PFSK-1 (cell line): ENCODE data around the gene GOLT1B.

Experiments
- FOXP2 ChIP-seq: optimal IDR thresholded peaks from 2 replicates; pipeline ENCODE3; 2011; ENCODE audit warnings: borderline replicate concordance, control low read depth, inconsistent platforms; ENCODE audit not compliant: insufficient read depth; ENCODE audit errors: extremely low read length, extremely low read depth
- POLR2AphosphoS5 ChIP-seq: IDR thresholded peaks from 2 replicates; pipeline ENCODE4 v1.6.1; 2012; ENCODE audit warnings: low read depth, mild to moderate bottlenecking, control low read depth, low read length, moderate library complexity
- REST ChIP-seq, 2 experiments: IDR thresholded peaks; 2 replicates each; pipeline versions ENCODE4 v1.6.1 to v1.8.0; 2011 to 2012; ENCODE audit warnings: low read depth in 2 of 2, low read length in 2 of 2, control low read depth in 1 of 2, inconsistent platforms in 1 of 2, mild to moderate bottlenecking in 1 of 2, moderate library complexity in 1 of 2; ENCODE audit not compliant: insufficient read depth in 1 of 2
- SIN3A ChIP-seq: IDR thresholded peaks from 2 replicates; pipeline ENCODE4 v1.6.1; 2012; ENCODE audit warnings: mild to moderate bottlenecking, low read length, moderate library complexity, borderline replicate concordance; ENCODE audit not compliant: insufficient read depth
- TAF1 ChIP-seq: IDR thresholded peaks from 2 replicates; pipeline ENCODE4 v1.6.1; 2012; ENCODE audit warnings: low read length, control low read depth, borderline replicate concordance; ENCODE audit not compliant: insufficient read depth

DNA sequence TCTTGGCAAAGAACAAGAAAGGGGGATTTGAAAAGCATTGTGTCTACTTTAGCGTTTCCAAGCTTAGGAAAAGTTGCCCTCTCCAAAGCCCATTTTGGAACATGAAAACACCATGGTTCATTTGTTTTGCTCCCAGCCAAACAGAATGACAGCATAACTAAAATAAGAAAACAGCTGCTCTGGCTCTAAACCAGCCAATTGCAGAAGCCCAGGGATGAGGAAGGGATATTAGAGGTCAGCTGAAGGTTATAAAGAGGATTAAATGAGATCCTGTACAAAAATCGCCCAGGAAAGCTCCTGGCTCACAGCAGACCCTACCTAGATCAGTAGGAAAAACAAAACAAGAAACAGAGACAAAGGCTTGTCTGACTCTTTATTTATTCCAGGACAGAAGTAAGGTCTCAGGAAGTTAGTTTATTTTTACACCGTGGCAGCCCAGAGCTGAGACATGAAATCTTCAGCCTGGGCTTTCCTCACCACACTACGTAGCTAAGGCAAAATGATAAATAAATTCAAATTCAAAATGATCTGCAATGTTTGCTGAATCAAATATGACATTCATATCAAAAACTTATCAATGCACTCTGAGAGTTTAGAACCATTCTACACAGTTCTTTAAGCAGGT is 50.4 kb downstream of the GOLT1B start:
- TF ChIP-seq TAF1: no peak
- TF ChIP-seq FOXP2: no peak
- TF ChIP-seq POLR2AphosphoS5: no peak
- no peak for TF ChIP-seq REST (IDR thresholded peaks at IDR 0.05; ENCODE audit: insufficient read depth in 1 of 2, low read depth in 2 of 2, low read length in 2 of 2)
- TF ChIP-seq SIN3A: no peak
